Measurements from ENCODE around the gene ZNF507. TPM values are rescaled to one million over a fixed set of nuclear protein-coding genes. Genes with fewer than 3 reads are reported as not detected.
A peak's percentile ranks its signal among the peaks of the same experiment; 100 is the strongest.

ZNF507 gene
- total RNA-seq, 1 donor from 2014 or later, result 7.1 TPM

DNA sequence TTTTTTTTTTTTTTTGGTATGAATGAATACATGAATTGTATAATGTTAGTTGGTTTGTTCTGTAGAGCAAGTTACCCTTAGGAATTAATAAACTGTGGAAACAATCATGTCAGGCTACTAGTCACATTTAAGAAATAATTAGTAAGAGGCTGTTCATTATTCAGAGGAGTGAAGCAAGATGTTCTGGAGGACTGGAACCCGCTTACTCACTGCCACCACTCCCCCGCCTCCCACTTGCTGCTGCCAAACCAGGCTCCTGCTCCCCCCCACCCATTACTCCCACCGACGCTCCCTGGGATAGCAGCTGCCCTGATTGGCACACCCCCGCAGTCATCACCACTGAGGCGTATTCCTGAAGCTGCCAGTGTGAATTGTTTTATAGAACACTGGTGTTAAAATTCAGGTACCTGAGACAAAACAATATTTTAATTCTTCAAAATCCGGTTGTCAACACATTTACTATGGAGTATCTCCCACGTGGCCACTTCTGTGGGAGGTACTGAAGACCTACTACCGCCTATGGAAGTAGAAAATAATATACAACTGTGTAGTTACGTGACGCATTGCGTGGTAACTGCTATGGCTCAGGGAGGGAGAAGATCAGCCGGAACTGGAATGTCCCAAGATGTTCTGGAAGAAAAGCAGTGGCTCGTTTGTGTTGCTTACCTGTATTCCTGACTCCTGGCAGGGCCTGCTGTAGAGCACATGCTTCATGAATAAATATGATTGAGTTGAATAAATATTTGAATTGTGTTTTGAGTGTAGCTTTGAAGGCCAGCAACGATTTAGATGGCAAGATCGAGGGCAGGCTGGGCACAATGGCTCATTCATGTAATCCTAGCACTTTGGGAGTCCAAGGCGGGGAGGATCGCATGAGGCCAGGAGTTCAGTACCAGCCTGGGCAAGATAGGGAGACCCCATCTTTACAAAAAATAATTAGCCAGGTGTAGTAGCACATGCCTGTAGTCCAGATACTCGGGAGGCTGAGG is 61.9 kb downstream of the ZNF507 start:
- TF ChIP-seq, protein P1, sequence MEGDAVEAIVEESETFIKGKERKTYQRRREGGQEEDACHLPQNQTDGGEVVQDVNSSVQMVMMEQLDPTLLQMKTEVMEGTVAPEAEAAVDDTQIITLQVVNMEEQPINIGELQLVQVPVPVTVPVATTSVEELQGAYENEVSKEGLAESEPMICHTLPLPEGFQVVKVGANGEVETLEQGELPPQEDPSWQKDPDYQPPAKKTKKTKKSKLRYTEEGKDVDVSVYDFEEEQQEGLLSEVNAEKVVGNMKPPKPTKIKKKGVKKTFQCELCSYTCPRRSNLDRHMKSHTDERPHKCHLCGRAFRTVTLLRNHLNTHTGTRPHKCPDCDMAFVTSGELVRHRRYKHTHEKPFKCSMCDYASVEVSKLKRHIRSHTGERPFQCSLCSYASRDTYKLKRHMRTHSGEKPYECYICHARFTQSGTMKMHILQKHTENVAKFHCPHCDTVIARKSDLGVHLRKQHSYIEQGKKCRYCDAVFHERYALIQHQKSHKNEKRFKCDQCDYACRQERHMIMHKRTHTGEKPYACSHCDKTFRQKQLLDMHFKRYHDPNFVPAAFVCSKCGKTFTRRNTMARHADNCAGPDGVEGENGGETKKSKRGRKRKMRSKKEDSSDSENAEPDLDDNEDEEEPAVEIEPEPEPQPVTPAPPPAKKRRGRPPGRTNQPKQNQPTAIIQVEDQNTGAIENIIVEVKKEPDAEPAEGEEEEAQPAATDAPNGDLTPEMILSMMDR (IDR thresholded peaks at IDR 0.05; ENCODE audit: insufficient read depth, low read length, severe bottlenecking), result no peak
- DNase-seq (ENCODE audit: low read depth) (peak; percentile 73), FAIRE-seq (no peak)
- no peak overlapping the region for H3K4me3 ChIP-seq (ENCODE audit: low read depth, low read length)
- H3K27me3 ChIP-seq (ENCODE audit: control insufficient read depth, insufficient read depth, low read length), result no peaks in the 10 kb centered on the region
- no peaks in the 10 kb centered on the region for H3K36me3 ChIP-seq (ENCODE audit: control insufficient read depth, insufficient read depth, low read length)

DNA sequence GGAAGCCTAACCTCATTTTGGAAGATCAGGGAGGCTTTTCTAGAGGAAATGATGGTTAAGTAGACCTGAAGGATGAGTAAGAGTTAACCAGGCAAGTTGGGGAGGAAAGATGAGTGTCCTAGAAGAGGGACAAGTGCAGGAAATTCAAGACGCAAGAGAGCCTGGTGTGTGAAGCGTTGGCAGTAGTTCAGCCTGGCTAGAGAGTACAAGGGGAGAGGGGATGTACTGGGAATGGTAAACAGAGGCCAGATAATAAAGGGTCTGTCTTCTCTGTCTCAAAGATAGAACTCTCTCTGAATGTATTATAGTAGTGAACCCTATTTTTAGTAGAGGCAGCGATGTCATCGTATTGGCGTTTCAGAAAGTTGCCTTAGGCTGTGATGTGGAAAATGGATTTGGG is 69.8 kb downstream of the ZNF507 start:
- FAIRE-seq, result no peak
- DNase-seq (ENCODE audit: low read depth), result no peak
- peaks cover 1% of the 10 kb centered on the region for H3K36me3 ChIP-seq (ENCODE audit: control insufficient read depth, insufficient read depth, low read length)

DNA sequence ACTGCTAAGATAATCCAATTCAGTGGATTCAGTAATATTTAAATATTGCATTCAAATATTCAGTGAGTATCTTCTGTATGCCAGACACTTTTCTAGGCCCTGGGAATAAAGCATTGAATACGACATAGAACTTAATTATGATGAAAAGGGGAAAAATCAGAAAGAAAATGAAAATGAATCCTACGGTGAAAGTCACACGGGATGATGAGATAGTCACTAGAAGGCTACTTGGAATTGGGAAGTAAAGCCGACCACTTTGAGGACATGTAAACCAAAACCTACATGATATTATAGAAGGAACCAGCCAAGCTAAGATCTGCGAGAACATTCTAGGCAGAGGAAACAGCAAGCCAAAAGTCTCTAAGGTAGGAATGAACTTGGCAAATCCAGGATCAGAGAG is 70.3 kb downstream of the ZNF507 start:
- Histone ChIP-seq H3K36me3 (ENCODE audit: control insufficient read depth, insufficient read depth, low read length) (peaks cover 1% of the 10 kb centered on the region), H3K4me3 (ENCODE audit: low read depth, low read length) (no peak overlapping the region), H3K27me3 (ENCODE audit: control insufficient read depth, insufficient read depth, low read length) (no peaks in the 10 kb centered on the region)
- TF ChIP-seq, protein P1 (IDR thresholded peaks at IDR 0.05; ENCODE audit: insufficient read depth, low read length, severe bottlenecking), result no peak
- FAIRE-seq (no peak), DNase-seq (ENCODE audit: low read depth) (no peak)

More for the DNA sequence above, 69.8 kb downstream of the ZNF507 start:
- H3K4me3 ChIP-seq (ENCODE audit: low read depth, low read length), result no peak overlapping the region
- no peaks in the 10 kb centered on the region for H3K27me3 ChIP-seq (ENCODE audit: control insufficient read depth, insufficient read depth, low read length)
- TF ChIP-seq, protein P1 (IDR thresholded peaks at IDR 0.05; ENCODE audit: insufficient read depth, low read length, severe bottlenecking), result no peak

DNA sequence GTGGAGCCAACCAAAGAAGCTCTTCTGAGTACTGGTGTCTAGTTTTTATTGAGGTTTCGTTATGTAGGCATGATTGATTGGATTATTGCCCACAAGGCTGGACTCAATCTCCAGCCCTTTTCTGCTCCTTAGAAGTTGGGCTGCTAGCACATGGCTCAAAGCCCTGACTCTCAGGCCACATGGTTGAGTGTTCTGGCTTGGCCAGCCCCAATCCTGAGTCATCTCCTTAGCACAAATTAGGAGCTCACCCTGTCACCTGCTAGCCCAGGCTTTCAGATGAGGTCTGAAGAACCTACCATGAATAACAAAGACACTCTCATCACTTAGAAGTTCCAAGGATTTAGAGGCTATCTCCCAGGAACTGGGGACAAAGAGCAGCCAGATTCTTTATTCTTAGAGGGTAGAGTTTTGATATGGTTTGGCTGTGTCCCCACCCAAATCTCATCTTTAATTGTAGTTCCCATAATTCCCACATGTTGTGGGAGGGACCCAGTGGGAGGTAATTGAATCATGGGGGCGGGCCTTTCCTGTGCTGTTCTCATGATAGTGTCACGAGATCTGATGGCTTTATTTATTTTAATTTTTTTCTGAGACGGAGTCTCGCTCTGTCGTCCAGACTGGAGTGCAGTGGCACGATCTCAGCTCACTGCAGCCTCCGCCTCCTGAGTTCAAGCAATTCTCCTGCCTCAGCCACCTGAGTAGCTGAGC is 71.5 kb downstream of the ZNF507 start:
- Histone ChIP-seq H3K36me3 (ENCODE audit: control insufficient read depth, insufficient read depth, low read length) (peaks cover 1% of the 10 kb centered on the region), H3K27me3 (ENCODE audit: control insufficient read depth, insufficient read depth, low read length) (no peaks in the 10 kb centered on the region), H3K4me3 (ENCODE audit: low read depth, low read length) (no peak overlapping the region)
- DNase-seq (ENCODE audit: low read depth) (no peak), FAIRE-seq (no peak)
- TF ChIP-seq, protein P1 (IDR thresholded peaks at IDR 0.05; ENCODE audit: insufficient read depth, low read length, severe bottlenecking), result no peak

DNA sequence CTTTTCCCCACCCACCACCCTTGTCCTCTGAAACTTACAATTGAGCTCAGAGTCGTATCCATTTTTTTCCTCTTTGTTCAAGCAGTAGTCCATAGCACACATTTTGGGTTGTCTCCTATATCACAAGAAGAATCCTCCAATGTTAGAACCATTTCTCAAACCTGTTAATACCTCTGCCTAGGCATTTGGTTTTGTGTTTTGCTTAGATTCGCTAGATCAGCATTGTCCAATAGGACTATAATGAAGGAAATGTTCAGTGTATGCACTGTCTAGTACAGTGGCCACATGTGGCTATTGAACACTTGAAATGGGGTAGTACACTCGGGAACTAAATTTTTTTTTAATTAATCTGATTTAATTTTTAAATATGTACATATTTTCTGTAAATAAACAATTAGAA is 72.7 kb downstream of the ZNF507 start:
- TF ChIP-seq, protein P1 (IDR thresholded peaks at IDR 0.05; ENCODE audit: insufficient read depth, low read length, severe bottlenecking), result no peak
- peaks cover 1% of the 10 kb centered on the region for H3K36me3 ChIP-seq (ENCODE audit: control insufficient read depth, insufficient read depth, low read length)
- DNase-seq (ENCODE audit: low read depth) (no peak), FAIRE-seq (no peak)
- no peak overlapping the region for H3K4me3 ChIP-seq (ENCODE audit: low read depth, low read length)
- H3K27me3 ChIP-seq (ENCODE audit: control insufficient read depth, insufficient read depth, low read length), result no peaks in the 10 kb centered on the region
